GM21526 (cell line): ENCODE results near the gene ITGB8.

Experiments used
- ATAC-seq: cut with Tn5 transposase; IDR thresholded peaks from one replicate; pipeline ENCODE4 v1.9.1; 2021; ENCODE audit warnings: moderate library complexity; ENCODE audit not compliant: unreplicated experiment, low FRiP score

The ITGB8 gene

DNA sequence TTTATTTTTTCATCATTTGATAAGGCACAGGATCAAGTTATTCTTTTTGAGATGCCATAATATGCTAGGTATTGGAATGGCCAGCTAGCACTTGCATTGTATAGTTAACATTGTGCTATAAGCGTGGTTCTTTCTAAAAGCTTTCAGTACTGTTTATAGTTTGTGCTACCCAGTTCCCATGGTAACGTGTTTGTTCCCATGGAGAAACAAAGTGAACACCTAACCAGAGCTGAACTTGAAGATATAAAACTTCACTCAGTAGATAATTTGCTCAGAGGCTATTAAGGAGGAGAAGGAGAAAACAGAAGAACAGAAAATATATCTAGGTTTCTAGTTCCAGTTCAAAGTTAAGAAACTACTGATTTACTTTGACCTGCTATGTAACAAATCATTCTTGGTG, 23.6 kb upstream of the ITGB8 start:
- no peak for ATAC-seq

DNA sequence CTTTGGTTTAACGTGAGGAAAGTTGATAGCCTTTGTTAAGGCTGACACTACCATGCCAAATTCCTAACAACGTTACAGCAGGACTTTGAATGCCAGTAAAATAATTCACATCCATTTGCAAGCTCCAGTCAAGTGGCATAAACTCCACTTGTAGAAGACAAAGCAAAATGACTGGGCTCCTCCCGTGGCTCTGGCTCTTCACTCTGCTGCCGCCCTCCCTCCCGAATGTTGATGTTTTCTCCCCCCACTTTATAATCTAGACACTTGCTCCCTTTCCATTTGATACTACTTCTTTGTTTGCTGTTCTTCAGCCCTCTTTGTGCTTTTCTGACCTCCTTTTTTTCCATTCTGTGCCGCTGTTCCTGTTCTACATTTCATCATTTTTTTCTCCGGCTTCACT, 22.8 kb upstream of the ITGB8 start:
- no peak for ATAC-seq

DNA sequence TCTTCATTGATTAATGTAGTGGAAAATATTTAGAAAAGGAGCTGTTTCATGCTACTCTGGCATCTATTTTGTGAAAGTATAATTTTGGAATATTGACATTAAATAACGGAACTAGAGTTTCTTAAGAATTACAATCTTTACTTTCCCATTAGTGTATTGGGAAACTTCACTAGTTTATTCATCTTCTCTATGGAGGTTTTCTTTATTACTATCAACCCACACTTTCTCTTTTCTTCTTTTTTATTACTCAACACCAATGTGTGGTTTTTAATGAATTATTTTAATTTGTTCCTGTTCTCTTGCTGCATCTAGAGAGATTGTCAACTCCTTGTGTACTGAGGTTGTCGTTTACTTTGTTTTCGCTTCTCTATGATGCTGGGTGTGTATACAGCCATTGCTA, 20.4 kb upstream of the ITGB8 start:
- no peak for ATAC-seq

DNA sequence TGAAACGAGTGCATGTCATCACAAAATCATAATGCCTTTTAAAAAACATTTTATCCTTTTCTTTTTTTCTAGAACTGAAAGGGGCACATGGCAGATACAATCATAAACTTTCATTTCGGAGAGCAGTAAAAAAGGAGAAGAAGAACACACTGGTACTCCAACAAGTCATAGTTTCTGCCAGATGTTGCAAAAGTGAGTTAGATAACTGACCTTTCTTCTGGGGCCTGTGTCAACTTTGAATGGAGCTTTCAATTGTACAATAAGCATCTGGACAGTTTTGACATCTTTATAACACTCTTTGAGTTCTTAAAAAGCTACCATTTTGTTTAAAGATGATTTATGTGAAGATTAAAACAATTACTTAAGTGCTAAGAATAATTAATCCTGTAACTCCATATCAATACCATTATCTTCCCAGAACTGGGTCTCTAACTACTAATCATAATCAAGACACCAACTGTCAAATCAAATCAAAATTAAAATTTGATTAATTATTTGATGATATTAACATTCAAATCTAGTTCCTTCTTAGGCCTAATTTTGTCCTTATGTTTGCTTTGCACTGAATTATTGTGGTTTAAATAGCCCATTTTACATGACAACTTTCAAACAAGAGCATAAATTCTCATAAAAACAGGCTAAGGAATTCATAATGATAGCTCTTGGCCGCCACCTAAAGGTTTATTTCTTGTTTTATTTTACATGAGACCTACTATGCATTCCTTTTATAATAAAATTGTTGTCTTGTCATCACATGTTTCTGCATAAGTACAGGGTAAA, 19.5 kb upstream of the ITGB8 start:
- no peak for ATAC-seq

DNA sequence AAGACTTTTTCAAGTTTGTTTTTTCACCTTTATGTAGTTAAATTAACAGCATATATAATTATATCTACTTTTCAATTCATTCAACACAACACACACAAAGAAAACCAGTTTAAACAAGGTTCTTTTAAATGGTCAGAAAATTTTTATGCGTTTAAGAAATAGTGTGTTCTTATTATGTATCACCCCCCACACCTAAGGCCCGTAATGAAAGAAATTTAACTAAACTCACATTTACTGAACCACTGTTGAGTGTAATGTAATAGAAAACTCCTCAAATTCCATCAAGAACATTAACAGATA, 19.0 kb upstream of the ITGB8 start:
- ATAC-seq = no peak

DNA sequence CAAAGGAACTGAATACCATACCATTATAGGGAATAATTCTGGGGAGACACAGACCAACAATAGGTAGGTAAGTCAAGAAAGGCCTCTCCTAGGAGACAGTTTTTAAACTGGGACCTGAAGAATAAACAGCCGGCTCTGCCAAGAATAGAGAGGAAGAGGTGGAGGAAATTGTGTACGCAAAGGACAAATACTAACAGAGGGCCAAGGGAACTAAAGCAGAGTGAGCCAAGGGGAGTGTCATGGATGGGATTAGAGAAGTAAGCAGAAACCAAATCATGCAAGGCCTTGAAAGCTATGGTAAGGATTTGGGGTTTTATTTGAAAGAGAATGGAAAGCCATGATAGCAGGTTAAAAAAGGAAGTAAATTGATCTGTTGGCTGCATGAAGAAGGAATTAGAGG, 18.1 kb upstream of the ITGB8 start:
- ATAC-seq = no peak

DNA sequence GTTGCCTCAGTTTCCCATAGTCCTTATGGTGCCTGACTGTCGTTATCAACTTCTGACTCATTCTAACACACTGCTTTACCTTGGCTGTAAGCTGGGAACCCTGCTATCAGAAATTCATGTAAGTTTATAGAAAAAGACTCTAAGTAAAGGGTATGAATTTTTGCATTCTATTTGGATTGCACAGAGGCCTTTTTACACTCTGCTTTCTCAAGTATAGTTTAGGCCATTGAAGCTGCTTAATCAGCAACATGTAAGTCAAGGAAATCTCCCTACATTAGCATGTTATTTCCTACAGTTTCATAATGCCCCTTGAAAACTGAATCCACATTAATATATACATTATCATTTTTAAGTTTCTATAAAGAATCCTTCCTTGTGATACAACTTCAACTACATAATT, 17.1 kb upstream of the ITGB8 start:
- ATAC-seq = no peak

DNA sequence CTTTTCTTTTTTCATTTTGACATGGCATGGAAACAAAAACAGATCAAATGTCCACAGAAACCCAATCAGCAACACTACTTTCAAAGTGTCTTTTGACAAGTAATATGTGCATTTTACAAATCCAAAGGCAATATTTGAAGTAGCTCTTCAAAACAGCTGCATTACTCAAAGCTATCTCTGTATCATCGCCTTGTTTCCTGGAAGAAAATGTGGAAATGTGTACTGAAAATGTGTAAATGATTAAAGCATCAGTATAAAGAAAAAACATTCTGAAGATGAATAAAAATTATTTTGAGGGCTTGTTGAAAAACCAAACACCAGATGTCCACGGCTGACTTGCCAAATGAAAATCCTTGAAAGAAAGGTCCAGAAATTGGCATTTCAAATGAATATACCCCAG, 16.5 kb upstream of the ITGB8 start:
- no peak for ATAC-seq

DNA sequence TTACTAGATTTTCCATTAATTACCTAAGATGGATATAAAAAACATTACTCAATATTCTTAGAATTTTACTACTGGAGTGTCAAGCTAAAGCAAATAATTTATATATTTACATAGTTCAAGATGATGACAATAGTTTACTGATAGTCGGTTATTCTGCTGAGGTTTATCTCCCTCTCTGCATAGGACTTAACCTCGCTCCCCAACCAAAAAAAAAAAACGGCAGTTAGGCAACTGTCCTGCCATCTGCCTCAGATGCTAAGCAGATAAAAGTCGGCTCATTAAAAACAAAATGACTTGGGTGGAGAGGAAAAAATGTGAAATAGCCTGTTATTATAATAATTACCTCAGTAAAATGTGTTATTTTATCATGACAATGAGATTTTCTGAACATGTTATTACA, 14.0 kb upstream of the ITGB8 start:
- ATAC-seq = no peak

DNA sequence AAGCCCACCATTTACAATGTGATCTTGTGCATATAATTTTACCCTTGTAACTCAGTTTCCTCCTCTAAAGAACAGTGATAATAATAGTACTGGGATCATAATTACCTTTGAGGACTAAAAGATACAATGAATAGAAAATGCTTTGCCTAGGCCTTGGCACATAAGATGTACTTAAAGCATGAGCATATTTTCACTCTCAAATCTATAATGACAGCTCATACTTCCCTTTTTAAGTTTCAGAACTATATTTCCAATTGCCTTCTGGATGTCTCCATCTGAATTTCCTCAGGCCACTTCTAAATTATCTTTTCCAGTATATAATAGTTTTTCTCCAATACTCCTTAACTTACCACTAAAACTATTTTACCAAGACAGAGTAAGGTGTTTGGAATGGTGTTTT, 13.3 kb upstream of the ITGB8 start:
- no peak for ATAC-seq

DNA sequence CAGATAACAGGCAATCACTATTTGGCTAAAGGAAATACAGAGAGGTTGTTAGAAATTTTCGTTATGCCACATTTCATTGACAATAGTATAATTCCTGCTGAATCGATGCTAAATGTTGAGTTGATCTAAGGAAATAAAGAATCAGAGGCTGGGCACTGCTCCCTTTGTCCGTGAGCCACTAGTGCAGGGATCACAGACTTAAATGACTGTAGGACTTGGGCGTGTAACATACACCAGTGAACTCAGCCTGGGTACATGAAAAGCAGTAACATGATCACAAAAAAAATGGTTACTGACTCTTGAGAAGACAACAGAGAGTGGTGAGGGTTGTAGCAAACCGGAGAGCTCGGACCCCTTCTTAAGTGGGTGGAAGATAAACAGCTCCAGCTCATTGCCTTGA, 11.8 kb upstream of the ITGB8 start:
- no peak for ATAC-seq

DNA sequence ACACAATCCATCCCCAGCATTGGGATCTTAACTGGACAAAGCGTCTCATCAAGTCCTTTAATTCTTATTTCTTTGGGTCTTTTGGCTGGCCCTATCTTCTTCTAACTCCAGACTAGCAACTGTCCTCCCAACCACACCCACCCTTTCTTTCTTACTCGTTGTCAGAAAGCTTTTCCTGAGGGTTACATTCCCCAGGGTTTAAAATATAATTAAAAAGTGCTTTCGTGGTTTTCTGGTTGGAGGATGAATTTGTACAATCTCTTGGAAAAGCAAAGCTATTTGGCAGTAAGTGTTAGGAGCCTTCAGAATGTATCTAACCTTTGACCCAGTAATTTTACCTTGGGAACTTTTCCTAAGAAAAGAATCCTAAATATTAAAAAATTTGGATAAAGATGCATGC, 10.4 kb upstream of the ITGB8 start:
- ATAC-seq = no peak

DNA sequence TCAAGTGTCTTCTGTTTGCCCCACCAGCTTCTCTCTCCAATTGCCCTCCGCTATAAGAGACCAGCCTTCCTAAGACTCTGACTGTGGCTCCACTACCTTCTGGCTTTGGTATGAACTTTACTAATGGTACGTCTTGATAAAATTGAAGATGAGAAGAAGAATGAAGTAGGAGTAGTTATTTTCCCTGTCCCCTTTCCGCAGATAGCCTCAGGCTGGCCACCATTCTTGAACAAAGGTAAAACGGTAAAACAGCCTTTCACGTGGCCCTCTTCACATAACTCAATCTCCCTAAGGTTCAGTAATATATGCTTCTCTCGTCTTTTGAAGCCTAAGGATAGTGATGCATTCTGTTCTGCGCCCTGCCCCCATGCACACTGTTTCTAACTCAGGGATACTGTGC, 9.9 kb upstream of the ITGB8 start:
- ATAC-seq = no peak

DNA sequence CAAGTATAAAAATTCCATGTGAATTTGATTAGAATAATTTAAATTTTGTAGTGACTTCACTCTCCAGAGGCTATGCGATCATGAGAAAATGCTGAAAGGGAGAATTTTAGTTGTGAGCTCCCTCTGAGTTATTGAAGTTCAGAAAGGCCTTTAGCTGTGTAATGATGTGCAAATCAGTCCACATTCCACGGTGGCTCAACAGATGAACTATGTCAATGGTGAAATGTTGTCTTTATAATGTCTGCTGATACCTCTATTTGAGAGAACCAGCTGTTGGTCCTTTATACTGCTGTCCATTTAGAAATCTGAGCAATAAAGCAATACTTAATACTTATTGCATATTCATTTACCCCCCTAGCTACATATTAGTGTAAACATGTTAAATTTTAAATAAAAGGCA, 7.1 kb upstream of the ITGB8 start:
- ATAC-seq = no peak

DNA sequence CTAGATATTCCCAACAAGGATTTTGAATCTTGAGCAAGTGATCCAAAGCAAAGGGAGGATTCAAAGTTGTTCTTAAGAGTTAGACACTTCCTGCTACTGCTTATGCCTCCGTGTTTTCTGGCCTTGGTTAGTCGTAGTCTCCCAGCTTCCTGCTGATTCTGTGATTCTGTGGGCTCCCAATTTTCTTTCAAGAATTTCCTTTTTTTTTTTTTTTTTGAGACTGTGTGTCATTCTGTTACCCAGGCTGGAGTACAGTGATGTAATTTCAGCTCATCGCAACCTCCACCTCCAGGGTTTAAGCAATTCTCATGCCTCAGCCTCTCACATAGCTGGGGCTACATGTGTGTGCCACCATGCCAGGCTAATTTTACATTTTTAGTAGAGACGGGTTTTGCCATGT, 4.4 kb upstream of the ITGB8 start:
- ATAC-seq = no peak

DNA sequence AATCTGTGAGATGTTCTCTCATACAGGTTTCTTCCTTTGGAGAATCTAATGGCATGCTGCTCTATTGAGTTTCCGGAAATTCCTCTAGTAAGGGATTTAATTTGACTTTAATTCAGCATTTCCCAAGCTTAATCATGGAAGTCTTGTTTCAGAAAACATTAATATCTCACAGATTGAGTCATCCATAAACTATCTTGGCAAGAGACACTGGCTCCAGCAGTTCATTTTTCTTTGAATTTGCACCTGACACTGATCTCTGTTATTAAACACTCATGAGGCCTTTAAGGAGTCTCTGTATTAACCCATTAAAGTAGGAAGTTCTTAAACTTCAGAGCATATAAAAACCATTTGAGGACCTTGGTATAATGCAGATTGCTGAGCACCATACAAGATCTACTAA, 3.6 kb upstream of the ITGB8 start:
- ATAC-seq = no peak

DNA sequence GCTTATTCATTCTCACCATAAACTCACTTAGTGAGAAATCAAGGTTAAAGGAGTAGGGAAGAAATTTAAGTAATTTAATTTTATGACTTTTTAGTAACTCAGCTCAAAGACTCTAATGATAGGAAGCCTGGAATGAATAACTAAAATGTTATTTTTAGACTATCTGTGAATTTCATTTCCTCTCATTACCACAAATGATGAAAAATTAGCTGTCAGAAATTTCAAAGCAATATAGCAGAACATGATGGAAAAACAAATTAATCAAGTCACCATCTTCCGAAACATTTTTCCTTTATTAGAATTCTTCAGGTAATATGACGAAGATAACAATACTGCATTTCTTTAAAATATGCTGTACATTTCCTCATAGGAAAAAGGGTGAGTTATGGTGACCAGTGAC, 2.7 kb upstream of the ITGB8 start:
- ATAC-seq = no peak

DNA sequence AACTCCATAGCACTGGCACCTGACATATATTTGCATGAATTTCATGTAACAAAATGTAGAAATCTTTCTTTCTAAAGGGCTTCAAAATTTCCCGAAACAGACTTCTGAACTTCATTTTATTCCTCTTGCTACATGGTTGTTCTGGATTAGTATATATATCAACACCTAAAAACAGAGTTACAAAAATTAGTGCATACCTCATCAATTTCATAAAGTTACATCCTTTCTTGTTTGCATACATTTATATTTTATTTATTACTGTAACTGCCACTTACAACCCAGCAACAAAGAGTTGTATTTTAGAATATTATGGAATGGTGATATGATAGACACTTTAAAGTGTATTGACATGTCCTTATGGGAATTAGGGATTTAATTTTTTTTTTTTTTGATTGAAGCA, 2.0 kb upstream of the ITGB8 start:
- no peak for ATAC-seq

DNA sequence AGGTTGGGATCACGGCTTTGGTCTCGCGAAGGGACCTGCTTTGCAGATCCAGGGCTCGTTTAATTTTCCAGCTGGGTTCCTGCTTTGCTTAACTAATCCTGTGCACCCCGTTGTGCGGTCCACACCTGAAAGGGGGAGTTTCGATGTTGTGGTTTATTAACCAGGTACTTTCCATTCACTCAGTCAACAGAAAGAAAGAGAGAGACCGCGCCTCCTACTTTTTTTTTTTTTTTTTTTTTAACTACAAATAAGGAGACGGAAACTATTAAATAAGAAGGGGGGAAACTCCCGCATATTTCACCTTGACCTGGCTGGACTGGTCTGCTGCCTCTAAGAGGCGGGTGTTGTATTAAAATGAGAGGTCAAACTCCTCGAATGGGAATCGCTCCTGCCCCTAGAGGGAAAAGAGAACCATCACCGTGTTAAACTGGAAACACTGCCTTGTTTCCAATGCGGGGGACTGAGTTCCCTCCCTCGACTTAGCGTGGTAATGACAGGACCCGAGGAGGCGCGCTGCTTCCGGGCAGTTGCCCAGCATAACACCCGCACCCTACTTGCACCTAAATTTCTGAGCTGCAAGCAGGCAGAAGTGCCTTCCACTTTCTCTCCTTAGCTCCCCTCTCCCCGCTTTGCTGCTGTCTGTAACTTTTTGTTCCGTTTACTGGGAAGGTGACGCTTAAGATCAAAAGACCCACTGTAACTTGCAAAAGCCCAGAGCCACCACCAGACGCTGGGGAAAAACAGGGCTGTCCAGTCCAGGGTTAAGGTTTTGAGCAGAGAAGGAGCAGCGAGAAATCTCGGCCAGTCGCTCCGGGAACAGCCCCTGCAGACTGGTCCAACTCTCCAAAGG, 1.1 kb upstream of the ITGB8 start:
- peak; percentile 41 for ATAC-seq

DNA sequence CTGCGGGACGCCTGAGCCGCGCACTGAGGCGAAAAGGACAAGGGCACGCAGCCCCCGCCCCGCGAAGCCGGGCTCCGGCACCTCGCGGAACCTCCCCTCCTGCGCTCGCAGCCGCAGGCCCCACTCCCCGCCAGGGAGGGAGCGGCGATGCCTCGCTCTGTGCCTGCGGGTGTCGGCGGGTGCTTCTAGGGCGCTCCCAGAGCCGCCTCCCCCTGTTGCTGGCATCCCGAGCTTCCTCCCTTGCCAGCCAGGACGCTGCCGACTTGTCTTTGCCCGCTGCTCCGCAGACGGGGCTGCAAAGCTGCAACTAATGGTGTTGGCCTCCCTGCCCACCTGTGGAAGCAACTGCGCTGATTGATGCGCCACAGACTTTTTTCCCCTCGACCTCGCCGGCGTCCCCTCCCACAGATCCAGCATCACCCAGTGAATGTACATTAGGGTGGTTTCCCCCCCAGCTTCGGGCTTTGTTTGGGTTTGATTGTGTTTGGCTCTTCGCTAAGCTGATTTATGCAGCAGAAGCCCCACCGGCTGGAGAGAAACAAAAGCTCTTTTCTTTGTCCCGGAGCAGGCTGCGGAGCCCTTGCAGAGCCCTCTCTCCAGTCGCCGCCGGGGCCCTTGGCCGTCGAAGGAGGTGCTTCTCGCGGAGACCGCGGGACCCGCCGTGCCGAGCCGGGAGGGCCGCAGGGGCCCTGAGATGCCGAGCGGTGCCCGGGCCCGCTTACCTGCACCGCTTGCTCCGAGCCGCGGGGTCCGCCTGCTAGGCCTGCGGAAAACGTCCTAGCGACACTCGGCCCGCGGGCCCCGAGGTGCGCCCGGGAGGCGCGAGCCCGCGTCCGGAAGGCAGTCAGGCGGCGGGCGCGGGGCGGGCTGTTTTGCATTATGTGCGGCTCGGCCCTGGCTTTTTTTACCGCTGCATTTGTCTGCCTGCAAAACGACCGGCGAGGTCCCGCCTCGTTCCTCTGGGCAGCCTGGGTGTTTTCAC, 519 bp downstream of the ITGB8 start:
- peak; percentile 32 for ATAC-seq
